Endothelial cell of umbilical vein (primary cell): Measurements from ENCODE around the gene C1orf115. TPM values are rescaled to one million over a fixed set of nuclear protein-coding genes. Genes with fewer than 3 reads are reported as not detected.

Experiments used
- BruUV-seq: library from RNA; stranded (reverse); fragments of 400-500 nt; replicated peaks from 2 replicates; lab custom pipeline; 2021; lab: Mats Ljungman, UMichigan
- CTCF ChIA-PET: fragments of 300-600, 350-600 bp; sonication (Branson Sonifier 250); formaldehyde crosslinking; loops from one replicate; lab custom pipeline; 2021; ENCODE audit warnings: antibody characterized with exemption, inconsistent platforms; lab: Charles Lee
- POLR2A ChIA-PET: fragments of 300-600, 350-600 bp; sonication (Branson Sonifier 250); formaldehyde crosslinking; loops from one replicate; lab custom pipeline; 2021; ENCODE audit warnings: antibody characterized with exemption, inconsistent platforms; lab: Charles Lee
- DNase-seq: peaks from one replicate; pipeline ENCODE4 v3.0.0-alpha.2; 2011; ENCODE audit warnings: low read depth, low spot score
- FAIRE-seq: peaks from 2 replicates; lab custom pipeline; 2011; peaks lifted over from hg19 to GRCh38; lab: Jason Lieb, UNC
- H2AFZ ChIP-seq: 2 replicates; pipeline ENCODE4 v1.6.0; 2012; ENCODE audit warnings: low read depth, low read length, control low read depth, inconsistent platforms
- H3K27ac ChIP-seq: 2 replicates; pipeline ENCODE4 v1.5.1; 2011; ENCODE audit warnings: low read depth, mild to moderate bottlenecking, control low read depth, low read length, moderate library complexity; ENCODE audit not compliant: insufficient read depth
- H3K27me3 ChIP-seq, 2 experiments: 2 replicates each; pipeline versions ENCODE4 v1.6.0 to v1.6.1; 2011; ENCODE audit warnings: low read length in 2 of 2, mixed read lengths in 1 of 2; ENCODE audit not compliant: control insufficient read depth in 2 of 2, insufficient read depth in 2 of 2
- H3K36me3 ChIP-seq, 2 experiments: 2 replicates in 1 of 2; 3 replicates in 1 of 2; pipeline ENCODE4 v1.5.1; 2011; ENCODE audit warnings: low read length in 2 of 2, mild to moderate bottlenecking in 1 of 2, moderate library complexity in 1 of 2; ENCODE audit not compliant: control insufficient read depth in 2 of 2, insufficient read depth in 2 of 2; ENCODE audit errors: extremely low read depth in 1 of 2
- H3K4me1 ChIP-seq: 3 replicates; pipeline ENCODE4 v1.5.1; 2011; ENCODE audit warnings: mild to moderate bottlenecking, low read length; ENCODE audit not compliant: control insufficient read depth, insufficient read depth; ENCODE audit errors: extremely low read depth
- H3K4me2 ChIP-seq: 2 replicates; pipeline ENCODE4 v1.6.1; 2011; ENCODE audit warnings: low read length, control low read depth, mixed read lengths; ENCODE audit not compliant: insufficient read depth
- H3K4me3 ChIP-seq, 3 experiments: fragments of 200-600 bp in 1 of 3; sonication (generic), shearing (Covaris generic) in 1 of 3; replicated peaks in 1 of 3; 2 replicates each; pipeline ENCODE4 v1.5.1; 2011 to 2016; ENCODE audit warnings: control low read depth in 3 of 3, low read length in 3 of 3, mild to moderate bottlenecking in 2 of 3, inconsistent platforms in 1 of 3, low read depth in 1 of 3, moderate library complexity in 1 of 3; ENCODE audit not compliant: insufficient read depth in 1 of 3
- H3K79me2 ChIP-seq: 2 replicates; pipeline ENCODE4 v1.6.0; 2012; ENCODE audit warnings: low read length, inconsistent platforms; ENCODE audit not compliant: control insufficient read depth, insufficient read depth
- H3K9ac ChIP-seq: replicated peaks from 2 replicates; pipeline ENCODE3; 2011; ENCODE audit warnings: low read length, control low read depth; ENCODE audit not compliant: insufficient read depth; ENCODE audit errors: extremely low read depth
- H3K9me1 ChIP-seq: replicated peaks from 3 replicates; pipeline ENCODE4 v1.6.0; 2011; ENCODE audit warnings: mild to moderate bottlenecking, low read length; ENCODE audit not compliant: control insufficient read depth, insufficient read depth; ENCODE audit errors: extremely low read depth
- H3K9me3 ChIP-seq: replicated peaks from 2 replicates; pipeline ENCODE4 v1.5.1; 2012; ENCODE audit warnings: low read length, inconsistent platforms; ENCODE audit not compliant: control insufficient read depth, insufficient read depth
- H4K20me1 ChIP-seq: replicated peaks from 2 replicates; pipeline ENCODE3; 2011; ENCODE audit warnings: mild to moderate bottlenecking, low read length; ENCODE audit not compliant: control insufficient read depth, insufficient read depth; ENCODE audit errors: extremely low read depth
- EZH2 ChIP-seq: IDR thresholded peaks from 2 replicates; pipeline ENCODE4 v1.6.1; 2012; ENCODE audit warnings: borderline replicate concordance, low read depth, mild to moderate bottlenecking, moderate library complexity, low read length, inconsistent platforms; ENCODE audit not compliant: severe bottlenecking
- FOS ChIP-seq: IDR thresholded peaks from 2 replicates; pipeline ENCODE4 v1.6.1; 2011; ENCODE audit warnings: mild to moderate bottlenecking, low read length, moderate library complexity, borderline replicate concordance; ENCODE audit not compliant: insufficient read depth
- GATA2 ChIP-seq: IDR thresholded peaks from 2 replicates; pipeline ENCODE4 v1.7.0; 2011; ENCODE audit warnings: low read depth, mild to moderate bottlenecking, moderate library complexity, mixed read lengths, low read length; ENCODE audit not compliant: insufficient read length, insufficient read depth
- JUN ChIP-seq: IDR thresholded peaks from 2 replicates; pipeline ENCODE4 v1.6.1; 2011; ENCODE audit warnings: borderline replicate concordance, low read depth; ENCODE audit not compliant: insufficient read length, insufficient read depth
- MYC ChIP-seq: IDR thresholded peaks from one replicate; pipeline ENCODE4 v1.6.1; 2011; ENCODE audit warnings: mild to moderate bottlenecking, low read depth, low read length
- POLR2A ChIP-seq: IDR thresholded peaks from 2 replicates; pipeline ENCODE4 v1.6.1; 2012; ENCODE audit warnings: low read depth, mild to moderate bottlenecking, control low read depth, low read length
- POLR2AphosphoS5 ChIP-seq: IDR thresholded peaks from 2 replicates; pipeline ENCODE4 v1.6.1; 2012; ENCODE audit warnings: low read depth, mild to moderate bottlenecking, control low read depth, low read length, moderate library complexity; ENCODE audit not compliant: insufficient read depth
- dilution Hi-C: fragments of 300-500 bp; cut with MboI; formaldehyde crosslinking; loops from one replicate; pipeline ENCODE4 v1.15.0; 2019; ENCODE audit warnings: low sequenced_read_pairs; ENCODE audit not compliant: extremely low pct_ligation_motif_present
- intact Hi-C: fragments of 100-400 bp; cut with micrococcal nuclease; formaldehyde crosslinking; loops from one replicate; pipeline ENCODE4 v1.10.0; 2022
- polyA plus RNA-seq, 4 experiments: library from polyadenylated mRNA; depleted of rRNA in 3 of 4; stranded (reverse) in 3 of 4; unstranded in 1 of 4; fragments of >200 nt; gene quantifications; 2 replicates each; pipeline versions ENCODE4 v1.2.1 to v1.2.3, GENCODE V29; 2011 to 2012; ENCODE audit warnings: missing spikeins in 1 of 4
- total RNA-seq: library from RNA; stranded (reverse); gene quantifications from 2 replicates; pipeline ENCODE4 v1.2.3, GENCODE V29; 2021
- TF ChIP-seq, protein P1 (sequence below): IDR thresholded peaks from 2 replicates; pipeline ENCODE4 v1.6.1; 2011; ENCODE audit not compliant: insufficient read depth, insufficient read length
- TF ChIP-seq, protein P2 (sequence below), 2 donors: IDR thresholded peaks; 1 replicate in 1 of 2; 2 replicates in 1 of 2; pipeline ENCODE4 v1.5.1; 2011; ENCODE audit warnings: low read length in 2 of 2, mild to moderate bottlenecking in 2 of 2, moderate library complexity in 2 of 2, control low read depth in 1 of 2, inconsistent platforms in 1 of 2, low read depth in 1 of 2; ENCODE audit not compliant: insufficient read depth in 1 of 2; ENCODE audit errors: extremely low read depth in 1 of 2

Gene C1orf115
- total and polyA plus RNA-seq, 2 donors (not counting 3 experiments of a cell fraction or from before 2014, with no cell fraction given) = 11.1 to 16.4 TPM

DNA sequence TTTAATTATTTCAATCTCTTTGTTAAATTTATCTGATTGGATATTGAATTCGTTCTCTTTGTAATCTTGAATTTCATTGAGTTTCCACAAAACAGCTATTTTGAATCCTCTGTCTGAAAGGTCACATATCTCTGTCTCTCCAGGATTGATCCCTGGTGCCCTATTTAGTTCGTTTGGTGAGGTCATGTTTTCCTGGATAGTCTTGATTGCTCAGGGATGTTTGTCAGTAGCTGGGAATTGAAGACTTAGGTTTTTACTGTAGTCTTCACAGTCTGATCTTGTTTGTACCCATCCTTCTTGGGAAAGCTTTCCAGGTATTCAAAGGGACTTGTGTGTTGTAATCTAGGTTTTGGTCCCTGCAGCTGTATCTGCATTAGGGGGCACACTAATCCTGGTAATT is 51.2 kb downstream of the C1orf115 start:
- Histone ChIP-seq H3K36me3 (no peaks in the 10 kb centered on the region), H3K4me2 (no peak overlapping the region), H4K20me1 (no peaks in the 10 kb centered on the region), H3K4me3 (no peak overlapping the region), H3K9ac (no peak overlapping the region), H3K9me1 (no peaks in the 10 kb centered on the region), H3K27ac (no peak overlapping the region), H3K79me2 (no peaks in the 10 kb centered on the region), H3K27me3 (no peaks in the 10 kb centered on the region), H3K9me3 (no peaks in the 10 kb centered on the region), H3K4me1 (no peaks in the 10 kb centered on the region), H2AFZ (no peak overlapping the region)
- TF ChIP-seq GATA2 = no peak
- TF ChIP-seq, protein P1, sequence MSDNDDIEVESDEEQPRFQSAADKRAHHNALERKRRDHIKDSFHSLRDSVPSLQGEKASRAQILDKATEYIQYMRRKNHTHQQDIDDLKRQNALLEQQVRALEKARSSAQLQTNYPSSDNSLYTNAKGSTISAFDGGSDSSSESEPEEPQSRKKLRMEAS = no peak
- no peak for TF ChIP-seq MYC
- no peak for TF ChIP-seq POLR2A
- TF ChIP-seq, protein P2, sequence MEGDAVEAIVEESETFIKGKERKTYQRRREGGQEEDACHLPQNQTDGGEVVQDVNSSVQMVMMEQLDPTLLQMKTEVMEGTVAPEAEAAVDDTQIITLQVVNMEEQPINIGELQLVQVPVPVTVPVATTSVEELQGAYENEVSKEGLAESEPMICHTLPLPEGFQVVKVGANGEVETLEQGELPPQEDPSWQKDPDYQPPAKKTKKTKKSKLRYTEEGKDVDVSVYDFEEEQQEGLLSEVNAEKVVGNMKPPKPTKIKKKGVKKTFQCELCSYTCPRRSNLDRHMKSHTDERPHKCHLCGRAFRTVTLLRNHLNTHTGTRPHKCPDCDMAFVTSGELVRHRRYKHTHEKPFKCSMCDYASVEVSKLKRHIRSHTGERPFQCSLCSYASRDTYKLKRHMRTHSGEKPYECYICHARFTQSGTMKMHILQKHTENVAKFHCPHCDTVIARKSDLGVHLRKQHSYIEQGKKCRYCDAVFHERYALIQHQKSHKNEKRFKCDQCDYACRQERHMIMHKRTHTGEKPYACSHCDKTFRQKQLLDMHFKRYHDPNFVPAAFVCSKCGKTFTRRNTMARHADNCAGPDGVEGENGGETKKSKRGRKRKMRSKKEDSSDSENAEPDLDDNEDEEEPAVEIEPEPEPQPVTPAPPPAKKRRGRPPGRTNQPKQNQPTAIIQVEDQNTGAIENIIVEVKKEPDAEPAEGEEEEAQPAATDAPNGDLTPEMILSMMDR (IDR thresholded peaks at IDR 0.05; ENCODE audit: extremely low read depth in 1 of 2, insufficient read depth in 1 of 2, low read depth in 1 of 2, low read length in 2 of 2) = no peak
- TF ChIP-seq EZH2 = no peak
- TF ChIP-seq POLR2AphosphoS5 = no peak
- TF ChIP-seq FOS = no peak
- no peak for TF ChIP-seq JUN
- no peak for DNase-seq
- dilution Hi-C loops (no loop called here), intact Hi-C loops (no loop called here)
- BruUV-seq = no TSS peak
- no peak for FAIRE-seq
- ChIA-PET POLR2A (no interaction called here), CTCF (interaction anchor here (3.5 kb wide), 1 partner anchor 8 kb away, joined by 19 read pairs; no protein-coding TSS in a partner anchor)
